ENCODE measurements around the gene HCFC2.

DNA sequence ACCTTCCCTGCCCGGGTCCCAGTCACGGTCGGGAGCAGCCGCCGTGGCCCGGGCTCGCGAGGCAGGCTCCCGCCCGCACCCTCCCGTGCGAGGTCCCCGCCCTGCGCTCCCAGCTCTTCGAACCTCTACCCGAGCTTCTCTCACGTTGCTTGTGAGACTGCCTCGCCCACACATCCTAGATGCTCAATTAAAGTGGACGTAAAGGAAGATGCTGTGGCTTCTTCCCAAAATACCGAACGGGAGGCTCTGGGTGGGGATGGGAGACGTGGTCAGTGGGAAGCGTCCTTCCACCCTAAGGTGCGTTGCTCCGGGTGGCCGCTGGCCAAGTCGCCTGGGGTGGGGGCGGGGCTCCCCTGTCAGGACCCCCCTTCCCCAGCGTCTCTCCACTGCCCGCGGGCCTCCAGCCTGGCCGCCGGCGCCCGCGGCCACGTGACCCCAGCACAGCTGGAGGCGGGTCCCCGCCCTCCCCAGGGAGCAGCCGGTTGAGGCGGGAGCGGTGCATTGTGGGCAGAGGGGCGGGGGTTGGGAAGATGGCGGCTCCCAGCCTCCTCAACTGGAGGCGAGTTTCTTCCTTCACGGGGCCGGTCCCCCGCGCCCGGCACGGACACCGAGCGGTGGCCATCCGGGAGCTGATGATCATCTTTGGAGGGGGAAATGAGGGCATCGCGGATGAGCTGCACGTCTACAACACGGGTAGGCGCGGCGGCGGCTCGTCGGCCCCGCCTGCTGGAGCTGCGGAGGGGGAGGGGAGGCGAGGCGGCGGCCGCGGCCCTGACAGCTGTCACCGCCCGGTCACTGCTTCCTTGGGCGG, at the start of gene HCFC2:
- TF ChIP-seq GABPA (IDR thresholded peaks at IDR 0.05 in 1 of 2, conservative IDR thresholded peaks at IDR 0.05 in 1 of 2) (peak in 1 of 2 donors; percentile 39), JUND (IDR thresholded peaks at IDR 0.05) (no peak), TAF1 (conservative IDR thresholded peaks at IDR 0.05) (no peak), YY1 (IDR thresholded peaks at IDR 0.05) (peak; percentile 97), SP1 (IDR thresholded peaks at IDR 0.05) (peak; percentile 16), RAD21 (IDR thresholded peaks at IDR 0.05) (peak; percentile 15 to 29), HNF4G (IDR thresholded peaks at IDR 0.05) (no peak)
- TF ChIP-seq, protein P1, sequence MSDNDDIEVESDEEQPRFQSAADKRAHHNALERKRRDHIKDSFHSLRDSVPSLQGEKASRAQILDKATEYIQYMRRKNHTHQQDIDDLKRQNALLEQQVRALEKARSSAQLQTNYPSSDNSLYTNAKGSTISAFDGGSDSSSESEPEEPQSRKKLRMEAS (IDR thresholded peaks at IDR 0.05) = no peak
- TF ChIP-seq, protein P2, sequence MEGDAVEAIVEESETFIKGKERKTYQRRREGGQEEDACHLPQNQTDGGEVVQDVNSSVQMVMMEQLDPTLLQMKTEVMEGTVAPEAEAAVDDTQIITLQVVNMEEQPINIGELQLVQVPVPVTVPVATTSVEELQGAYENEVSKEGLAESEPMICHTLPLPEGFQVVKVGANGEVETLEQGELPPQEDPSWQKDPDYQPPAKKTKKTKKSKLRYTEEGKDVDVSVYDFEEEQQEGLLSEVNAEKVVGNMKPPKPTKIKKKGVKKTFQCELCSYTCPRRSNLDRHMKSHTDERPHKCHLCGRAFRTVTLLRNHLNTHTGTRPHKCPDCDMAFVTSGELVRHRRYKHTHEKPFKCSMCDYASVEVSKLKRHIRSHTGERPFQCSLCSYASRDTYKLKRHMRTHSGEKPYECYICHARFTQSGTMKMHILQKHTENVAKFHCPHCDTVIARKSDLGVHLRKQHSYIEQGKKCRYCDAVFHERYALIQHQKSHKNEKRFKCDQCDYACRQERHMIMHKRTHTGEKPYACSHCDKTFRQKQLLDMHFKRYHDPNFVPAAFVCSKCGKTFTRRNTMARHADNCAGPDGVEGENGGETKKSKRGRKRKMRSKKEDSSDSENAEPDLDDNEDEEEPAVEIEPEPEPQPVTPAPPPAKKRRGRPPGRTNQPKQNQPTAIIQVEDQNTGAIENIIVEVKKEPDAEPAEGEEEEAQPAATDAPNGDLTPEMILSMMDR (IDR thresholded peaks at IDR 0.05; ENCODE audit: low read depth, low read length, missing input control) = no peak
- TF ChIP-seq, protein P3, sequence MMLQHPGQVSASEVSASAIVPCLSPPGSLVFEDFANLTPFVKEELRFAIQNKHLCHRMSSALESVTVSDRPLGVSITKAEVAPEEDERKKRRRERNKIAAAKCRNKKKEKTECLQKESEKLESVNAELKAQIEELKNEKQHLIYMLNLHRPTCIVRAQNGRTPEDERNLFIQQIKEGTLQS (IDR thresholded peaks at IDR 0.05) = no peak
- TF ChIP-seq, protein P4, sequence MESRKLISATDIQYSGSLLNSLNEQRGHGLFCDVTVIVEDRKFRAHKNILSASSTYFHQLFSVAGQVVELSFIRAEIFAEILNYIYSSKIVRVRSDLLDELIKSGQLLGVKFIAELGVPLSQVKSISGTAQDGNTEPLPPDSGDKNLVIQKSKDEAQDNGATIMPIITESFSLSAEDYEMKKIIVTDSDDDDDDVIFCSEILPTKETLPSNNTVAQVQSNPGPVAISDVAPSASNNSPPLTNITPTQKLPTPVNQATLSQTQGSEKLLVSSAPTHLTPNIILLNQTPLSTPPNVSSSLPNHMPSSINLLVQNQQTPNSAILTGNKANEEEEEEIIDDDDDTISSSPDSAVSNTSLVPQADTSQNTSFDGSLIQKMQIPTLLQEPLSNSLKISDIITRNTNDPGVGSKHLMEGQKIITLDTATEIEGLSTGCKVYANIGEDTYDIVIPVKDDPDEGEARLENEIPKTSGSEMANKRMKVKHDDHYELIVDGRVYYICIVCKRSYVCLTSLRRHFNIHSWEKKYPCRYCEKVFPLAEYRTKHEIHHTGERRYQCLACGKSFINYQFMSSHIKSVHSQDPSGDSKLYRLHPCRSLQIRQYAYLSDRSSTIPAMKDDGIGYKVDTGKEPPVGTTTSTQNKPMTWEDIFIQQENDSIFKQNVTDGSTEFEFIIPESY (IDR thresholded peaks at IDR 0.05) = no peak

Data from liver (tissue), 3 donors.